NCI-H1436 treated with DMSO at 0.1 percent for 48 hours (cell line): ENCODE results near the gene DCC.

Experiments used
- DNase-seq: peaks from one replicate; lab custom pipeline; 2025; lab: John Stamatoyannopoulos, UW

The DCC gene, protein sequence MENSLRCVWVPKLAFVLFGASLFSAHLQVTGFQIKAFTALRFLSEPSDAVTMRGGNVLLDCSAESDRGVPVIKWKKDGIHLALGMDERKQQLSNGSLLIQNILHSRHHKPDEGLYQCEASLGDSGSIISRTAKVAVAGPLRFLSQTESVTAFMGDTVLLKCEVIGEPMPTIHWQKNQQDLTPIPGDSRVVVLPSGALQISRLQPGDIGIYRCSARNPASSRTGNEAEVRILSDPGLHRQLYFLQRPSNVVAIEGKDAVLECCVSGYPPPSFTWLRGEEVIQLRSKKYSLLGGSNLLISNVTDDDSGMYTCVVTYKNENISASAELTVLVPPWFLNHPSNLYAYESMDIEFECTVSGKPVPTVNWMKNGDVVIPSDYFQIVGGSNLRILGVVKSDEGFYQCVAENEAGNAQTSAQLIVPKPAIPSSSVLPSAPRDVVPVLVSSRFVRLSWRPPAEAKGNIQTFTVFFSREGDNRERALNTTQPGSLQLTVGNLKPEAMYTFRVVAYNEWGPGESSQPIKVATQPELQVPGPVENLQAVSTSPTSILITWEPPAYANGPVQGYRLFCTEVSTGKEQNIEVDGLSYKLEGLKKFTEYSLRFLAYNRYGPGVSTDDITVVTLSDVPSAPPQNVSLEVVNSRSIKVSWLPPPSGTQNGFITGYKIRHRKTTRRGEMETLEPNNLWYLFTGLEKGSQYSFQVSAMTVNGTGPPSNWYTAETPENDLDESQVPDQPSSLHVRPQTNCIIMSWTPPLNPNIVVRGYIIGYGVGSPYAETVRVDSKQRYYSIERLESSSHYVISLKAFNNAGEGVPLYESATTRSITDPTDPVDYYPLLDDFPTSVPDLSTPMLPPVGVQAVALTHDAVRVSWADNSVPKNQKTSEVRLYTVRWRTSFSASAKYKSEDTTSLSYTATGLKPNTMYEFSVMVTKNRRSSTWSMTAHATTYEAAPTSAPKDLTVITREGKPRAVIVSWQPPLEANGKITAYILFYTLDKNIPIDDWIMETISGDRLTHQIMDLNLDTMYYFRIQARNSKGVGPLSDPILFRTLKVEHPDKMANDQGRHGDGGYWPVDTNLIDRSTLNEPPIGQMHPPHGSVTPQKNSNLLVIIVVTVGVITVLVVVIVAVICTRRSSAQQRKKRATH (N-terminal part only)

DNA sequence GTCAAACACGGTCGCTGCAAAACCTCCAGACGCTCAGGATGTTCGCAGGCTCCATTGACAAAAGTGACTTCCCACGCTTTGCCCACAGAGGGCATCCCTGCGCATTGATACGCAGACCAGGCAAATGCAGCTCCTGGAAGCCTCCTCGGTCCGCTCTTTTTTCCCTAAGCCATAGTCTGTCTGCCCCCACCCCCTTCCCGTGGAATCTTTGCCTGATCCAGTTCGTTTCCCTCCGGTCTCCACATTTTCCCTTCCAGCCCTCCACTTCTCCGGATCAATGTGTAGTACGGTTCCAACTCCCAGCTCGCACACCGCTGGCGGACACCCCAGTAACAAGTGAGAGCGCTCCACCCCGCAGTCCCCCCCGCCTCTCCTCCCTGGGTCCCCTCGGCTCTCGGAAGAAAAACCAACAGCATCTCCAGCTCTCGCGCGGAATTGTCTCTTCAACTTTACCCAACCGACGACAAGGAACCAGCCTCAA lies at the start of gene DCC:
Gene DCC (plus strand): TSS at position 307 of the 481 bp plus-strand sequence. CDS start 591 bp downstream, outside the sequence.
- DNase-seq: no peak

DNA sequence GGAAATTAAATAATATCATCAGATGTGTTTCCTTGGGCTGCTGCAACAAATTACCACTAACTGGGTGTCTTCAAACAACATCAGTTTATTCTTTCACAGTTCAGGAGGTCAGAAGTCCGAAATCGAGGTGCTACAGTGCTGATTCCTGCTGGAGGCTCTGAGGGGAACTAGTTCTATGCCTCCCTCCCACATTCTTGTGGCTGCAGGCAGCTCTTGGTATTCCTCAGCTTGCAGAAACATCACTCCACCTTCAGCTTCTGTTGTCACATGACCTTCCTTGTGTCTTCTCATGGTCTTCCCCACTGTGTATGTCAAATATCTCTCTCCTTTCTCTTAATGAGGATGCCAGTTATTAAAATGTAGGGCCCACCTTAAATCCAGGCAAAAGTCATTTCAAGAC lies 29.3 kb upstream of the DCC start:
- no peak for DNase-seq

DNA sequence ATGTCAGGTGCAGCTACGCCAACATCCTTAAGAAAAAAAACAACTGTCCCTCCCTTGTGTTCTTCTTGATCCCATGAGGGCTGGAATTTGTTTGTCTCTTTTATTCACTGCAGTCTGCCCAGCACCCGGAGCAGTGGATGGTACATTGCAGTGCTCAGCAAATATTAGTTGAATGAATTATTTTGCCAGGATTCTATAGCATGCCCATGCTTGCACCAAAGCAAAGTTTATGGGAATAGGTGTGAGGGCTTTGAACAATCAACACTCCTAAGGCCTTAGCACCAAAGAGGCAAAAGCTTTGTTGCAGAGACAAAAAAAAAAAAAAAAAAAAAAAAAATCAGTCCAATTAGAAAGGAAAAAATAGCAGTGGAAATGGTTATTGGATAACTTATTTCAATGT lies 28.7 kb upstream of the DCC start:
- DNase-seq: no peak

DNA sequence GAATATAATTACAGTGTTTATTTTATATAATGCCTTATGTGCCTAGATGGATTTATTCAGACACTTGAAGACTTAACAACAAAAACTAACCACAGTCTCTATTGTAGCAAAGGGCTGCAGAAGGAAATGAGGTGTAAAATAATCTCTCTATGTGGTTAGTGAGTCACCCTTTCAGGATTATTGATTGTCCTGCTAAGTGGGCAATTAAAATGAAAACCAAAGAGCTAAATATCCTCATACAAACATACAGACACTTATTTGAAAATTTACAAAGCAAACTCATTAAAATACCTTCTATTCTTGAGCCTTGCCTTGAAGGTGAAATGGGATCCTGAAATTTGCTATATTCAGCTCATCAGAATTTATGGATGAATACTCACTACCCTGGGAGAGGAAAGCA lies 27.7 kb upstream of the DCC start:
- peak; percentile 65 for DNase-seq

DNA sequence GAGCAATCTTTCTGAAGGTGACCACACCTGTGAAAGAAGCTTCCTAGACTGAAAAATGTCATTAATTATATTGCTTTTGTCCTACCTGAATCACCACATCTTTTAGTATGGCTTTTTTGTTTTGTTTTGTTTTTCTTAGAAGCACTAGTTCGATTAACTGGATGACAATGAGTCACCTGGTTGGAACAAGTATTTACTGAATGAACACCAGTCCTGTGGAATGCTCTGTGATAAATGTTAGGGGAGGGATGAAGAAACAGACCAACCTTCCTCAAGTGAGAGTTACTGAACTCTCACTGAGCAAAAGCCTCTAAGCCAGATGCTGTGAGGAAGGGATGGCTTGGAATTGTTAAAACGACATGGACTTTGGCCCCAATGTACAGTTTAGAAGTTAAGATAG lies 26.8 kb upstream of the DCC start:
- no peak for DNase-seq

DNA sequence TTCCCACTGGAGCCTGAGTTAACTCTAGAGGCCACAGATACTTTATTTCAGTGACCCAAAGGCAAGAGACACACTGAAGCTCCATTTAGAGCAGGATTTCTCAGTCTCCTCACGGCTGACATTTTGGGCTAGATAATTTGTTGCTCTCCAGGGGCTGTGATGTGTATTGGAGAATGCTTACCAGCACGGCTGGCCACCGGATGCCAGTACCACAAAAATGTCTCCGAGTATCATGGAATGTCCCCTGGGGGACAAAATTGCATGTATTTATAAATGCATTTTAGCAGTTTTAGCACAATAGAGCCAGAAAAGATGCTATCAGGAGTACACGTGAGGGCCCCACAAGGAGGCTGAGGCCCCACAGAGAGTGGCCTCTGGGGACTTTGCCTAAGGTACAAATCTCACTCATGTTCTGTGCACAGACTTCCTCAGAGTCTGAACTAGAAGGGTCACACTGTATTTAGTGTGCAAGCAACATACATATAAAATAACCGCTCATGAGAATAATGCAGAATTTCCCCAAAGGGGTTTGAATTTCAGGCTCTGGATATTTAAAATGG lies 20.5 kb upstream of the DCC start:
- DNase-seq: no peak

DNA sequence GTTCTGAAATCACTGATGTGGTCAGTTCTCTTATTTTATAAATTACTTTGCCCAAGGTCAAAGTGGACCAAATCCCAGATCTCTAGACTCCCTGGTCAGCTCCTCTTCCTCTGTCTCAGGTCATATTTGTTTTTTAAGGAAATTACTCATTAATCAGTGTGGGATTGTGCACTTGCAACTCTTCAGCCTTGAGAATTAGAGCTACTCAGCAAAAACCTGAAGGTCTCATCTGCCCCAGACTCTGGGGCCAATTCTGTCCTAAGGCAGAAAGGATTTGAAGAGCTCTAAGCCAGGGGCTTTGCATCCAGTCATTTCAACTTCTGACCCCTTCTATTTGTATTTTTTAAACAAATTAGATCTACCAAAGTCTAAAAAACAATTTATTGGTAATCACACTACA lies 17.7 kb upstream of the DCC start:
- DNase-seq: no peak

DNA sequence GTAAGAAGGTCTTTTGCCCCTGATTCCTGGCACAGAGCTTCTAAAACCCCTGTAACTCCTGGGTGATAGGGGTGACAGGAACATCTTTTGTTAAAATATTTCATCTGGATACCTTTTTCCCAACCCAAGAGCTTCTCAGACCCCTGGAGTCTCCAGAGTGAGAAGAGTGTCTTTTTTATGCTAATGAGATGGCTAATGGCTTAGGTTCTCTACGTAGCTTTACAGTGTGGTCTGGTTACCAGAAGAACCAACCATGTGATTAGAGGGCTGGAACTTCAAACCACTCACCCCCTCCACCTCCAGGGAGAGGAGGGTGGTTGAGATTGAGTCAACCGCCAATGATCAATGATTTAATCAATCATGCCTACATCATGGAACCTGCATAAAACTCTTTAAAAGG lies 16.2 kb upstream of the DCC start:
- DNase-seq: no peak

DNA sequence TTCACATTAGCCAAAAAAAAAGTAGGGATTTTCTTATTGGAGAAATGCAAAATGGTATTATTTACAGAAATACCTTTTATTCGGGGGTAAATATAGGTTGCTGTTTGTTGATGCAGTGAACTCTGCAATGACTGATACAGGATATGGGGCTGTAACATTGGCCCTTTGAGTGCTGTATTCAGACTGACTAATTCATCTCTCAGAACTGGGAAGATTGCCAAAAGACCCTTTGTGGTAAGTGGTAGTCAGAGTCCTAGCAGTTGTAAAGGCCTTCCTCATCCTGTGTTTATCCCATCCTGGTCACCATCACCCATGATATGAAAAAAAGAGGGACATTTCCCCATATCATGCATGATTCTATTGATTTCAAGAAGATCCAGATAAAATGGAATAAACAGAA lies 14.0 kb upstream of the DCC start:
- no peak for DNase-seq

DNA sequence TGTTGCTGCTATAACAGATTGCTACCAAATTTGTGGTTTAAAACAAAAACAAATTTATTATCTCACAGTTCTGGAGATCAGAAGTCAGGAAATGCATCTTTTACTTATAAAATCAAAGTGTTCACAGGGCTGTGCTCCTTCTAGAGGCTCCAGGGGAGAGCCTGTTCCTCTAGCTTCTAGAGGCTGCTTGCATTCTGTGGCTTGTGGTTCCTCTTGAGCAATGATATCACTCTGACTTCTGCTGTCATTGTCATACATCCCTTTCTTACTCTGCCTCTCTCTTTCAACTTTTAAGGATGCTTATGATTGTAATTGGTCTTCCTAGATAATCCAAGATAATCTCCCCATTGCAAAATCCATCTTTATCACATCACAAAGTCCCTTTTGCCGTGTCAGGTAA lies 6.1 kb upstream of the DCC start:
- no peak for DNase-seq

DNA sequence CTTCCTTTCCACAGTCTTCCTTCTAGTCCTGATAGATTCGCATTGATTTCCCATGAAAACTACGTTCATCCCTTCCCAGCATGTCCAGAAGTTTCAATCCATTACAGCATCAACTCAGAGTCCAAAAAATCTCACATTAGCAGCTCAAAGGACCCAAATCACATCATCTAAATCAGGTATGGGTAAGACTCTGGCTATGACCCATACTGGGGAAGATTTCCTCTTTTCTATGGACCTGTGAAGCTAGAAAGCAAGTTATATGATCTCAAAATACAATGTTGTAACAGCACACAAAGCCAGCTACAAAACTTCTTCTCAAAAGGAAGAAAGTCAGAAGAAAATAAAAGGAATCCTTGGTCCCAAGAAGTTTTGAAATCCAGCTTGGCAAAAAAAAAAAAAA lies 5.7 kb upstream of the DCC start:
- DNase-seq: no peak

DNA sequence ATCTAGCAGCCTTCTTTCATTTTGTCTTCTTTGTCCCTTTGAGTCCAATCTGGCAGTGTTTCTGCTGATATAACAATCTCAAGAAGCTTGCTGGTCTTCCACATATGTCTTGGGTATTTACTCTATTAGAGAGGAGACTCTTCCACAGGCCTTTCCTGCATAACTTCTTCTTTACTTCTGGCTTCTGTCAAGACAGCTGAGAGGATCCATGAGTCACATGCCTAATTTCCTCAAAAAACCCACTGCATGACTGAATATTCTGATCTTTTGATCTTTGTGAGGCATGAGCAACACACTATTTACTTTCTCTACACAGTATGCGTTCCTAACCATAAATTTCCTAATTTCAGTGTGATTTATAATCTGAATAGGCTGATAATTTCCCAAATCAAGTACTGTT lies 5.1 kb upstream of the DCC start:
- no peak for DNase-seq

DNA sequence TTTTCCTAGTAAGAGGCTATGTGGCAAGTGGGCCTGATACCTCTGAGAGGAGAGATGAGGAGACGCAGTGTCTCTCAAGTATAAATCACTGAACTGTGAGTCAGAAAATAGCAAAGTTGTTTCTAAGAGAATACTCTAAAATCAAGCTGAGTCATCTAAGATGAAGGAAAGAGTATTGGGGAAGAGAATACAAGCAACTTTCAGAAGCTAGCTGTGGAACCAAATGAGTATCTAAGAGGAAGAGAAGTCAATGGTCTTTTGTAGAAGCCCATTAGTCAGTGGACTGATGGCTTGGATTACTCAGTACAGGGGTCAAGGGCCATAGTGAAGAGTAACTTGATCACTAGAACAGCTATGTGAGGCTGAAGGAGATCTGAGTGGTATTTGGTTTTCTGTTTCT lies 2.7 kb upstream of the DCC start:
- DNase-seq: no peak

DNA sequence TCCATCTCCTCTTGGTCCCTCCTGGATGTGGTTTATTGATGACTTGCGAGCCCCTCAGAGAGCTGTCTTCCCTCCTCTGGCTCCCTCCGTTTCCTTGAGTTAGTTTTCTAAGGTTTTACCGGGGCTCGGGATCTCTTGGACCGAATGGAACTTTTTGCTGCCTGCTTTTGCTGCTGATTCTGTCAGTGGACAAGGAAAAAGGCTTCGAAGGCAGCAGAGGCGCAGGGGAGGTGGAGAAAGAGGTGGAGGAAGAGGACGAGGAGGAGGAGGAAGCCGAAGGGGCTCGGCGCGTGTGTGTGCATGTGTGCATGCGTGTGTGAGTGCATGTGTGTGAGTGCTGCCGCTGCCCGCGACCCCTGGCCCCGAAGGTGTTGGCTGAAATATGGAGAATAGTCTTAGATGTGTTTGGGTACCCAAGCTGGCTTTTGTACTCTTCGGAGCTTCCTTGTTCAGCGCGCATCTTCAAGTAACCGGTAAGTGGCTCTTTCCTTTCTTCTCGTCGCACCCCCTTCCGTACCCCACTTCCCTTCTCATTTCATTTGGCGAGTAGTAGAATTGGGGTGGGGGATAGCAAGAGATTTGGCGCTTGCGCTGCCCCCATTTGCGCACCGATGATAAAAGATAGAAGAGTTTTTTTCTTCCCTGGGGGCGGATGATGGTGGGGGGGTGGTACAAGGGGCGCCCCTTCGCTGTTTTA lies 557 bp downstream of the DCC start:
- DNase-seq: no peak

DNA sequence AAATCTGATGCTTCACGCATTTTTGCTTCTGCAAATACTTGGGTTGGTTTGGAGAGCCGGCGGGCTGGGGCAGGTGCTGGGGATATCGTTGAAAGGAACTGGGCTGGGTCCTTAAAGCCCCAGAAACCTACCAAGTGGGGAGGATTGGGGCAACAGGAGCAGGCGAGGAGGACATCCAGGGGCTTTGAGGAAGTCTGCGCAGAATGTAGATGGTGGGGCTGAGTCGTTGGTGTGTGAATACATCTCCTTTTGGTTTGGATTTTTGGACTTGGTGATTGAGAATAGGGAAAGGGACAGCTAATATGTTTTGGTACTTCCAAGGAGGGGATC lies 1.1 kb downstream of the DCC start:
- DNase-seq: no peak

DNA sequence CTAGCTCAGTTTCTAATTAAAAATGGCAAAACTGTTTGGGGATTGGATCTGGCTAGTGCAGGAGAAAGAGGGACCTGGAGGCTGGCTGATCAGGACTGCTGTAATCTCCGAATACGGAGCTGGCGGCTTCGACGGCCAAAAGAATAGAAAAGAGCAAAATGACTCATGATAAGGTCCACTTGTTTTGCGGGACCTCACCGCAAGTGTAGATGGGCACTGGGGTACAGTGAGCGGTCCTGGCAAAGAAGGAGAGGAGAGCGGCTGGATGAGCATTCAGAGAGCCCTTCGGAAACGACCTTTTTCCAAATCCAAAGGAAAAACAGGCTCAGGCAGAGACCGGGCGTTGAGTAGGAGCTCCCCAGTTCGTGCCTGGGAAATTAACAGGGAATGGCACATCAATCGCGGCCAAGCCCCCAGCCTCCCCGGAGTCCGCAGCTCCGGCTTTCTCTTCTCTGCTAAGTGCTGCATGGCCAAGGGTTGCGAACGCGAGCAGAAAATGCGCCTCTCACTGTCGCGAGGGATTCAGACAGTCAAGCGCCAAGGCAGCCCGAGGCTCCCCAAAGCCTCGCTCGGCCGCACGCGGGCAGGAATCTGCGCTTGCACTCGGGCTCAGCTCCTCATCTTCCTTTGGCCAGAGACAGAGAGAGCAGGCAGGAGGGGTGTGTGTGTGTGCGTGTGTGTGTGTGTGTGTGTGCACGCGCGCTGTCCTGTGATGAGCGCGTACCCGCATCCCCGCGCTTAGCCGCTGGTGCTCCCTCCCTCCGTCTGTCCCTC lies 1.8 kb downstream of the DCC start:
- no peak for DNase-seq

DNA sequence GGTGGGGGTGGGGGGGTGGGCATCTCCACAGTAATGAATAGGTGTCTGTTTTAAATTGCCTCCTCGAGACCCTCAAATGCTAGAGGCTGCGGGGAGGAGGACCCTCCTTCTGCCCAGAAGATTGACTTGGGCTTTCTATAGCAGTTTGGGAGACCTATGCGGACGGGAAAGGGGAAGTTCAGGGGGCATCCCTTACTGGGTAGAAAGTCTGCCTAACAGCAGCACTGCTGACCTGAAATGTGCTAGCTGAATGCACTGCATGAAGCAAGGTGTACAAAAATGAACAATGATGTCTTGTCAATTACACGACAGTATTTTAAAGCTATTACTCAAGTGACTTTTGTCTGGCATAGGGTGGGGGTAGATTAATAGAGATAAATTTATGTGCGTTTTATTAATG lies 2.5 kb downstream of the DCC start:
- no peak for DNase-seq

DNA sequence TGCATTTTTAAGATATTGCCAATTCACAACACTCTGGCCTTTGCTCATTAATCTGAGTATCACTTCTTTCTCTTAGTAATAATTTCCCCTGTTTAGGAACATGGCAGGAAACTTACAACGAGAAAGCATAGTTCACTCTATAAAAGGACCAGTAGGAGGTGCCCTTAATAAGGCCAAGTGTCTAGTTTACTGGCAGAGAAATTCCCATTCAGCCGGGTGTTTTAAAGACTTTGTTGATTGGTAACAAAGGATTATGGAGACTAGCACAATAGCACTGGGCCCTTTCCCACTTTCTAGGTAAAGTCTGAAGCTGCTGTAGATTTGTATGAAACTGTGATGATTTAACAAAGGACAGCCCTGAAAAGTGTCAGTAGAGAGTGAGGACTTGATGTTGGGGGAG lies 3.1 kb downstream of the DCC start:
- no peak for DNase-seq

DNA sequence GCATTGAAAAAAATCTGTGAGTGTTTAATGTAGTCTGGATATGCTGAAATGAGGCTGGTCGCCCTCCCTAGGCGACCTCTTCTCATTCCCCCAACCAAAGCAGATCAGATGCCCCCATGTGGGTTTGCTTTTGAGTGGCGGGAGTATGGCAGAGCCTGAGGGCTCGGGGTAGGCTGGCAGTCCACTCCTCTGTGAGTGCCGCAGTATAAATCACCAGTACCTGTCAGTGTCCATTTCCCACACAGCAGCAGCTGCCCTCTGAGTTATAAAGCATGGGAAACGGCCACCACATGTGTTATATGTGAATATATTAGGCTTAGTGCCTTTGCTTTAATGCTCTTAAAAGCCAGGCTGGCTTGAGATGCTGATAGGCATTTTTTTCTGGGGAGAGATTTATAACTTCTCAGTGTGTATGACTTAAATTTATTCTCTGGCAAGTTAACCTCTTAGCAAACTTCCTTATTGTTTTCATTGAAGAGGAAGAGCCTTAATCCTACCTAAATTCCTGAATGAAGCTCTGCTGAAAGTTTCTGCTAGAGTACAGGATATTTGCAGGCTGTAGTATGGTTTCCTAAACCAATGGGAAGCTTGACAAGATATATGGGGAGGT lies 3.8 kb downstream of the DCC start:
- DNase-seq: no peak

DNA sequence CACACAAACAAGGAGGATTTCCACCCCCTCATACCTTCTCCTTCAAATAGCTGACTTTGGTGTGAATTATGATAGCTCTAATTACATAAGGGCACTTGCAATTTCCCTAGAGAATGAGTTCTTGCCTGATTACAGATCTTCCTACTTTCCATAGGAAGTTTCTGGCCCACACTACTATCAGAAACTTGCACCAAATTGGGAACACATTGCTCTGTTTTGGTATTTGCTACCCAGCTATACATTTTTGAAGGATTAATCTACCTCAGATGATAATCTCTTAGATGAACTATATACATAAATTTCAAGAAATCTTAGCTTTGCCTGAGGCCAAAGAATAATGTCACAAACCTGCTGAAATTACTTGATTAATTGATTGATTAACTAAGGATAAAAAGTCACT lies 4.9 kb downstream of the DCC start:
- no peak for DNase-seq

DNA sequence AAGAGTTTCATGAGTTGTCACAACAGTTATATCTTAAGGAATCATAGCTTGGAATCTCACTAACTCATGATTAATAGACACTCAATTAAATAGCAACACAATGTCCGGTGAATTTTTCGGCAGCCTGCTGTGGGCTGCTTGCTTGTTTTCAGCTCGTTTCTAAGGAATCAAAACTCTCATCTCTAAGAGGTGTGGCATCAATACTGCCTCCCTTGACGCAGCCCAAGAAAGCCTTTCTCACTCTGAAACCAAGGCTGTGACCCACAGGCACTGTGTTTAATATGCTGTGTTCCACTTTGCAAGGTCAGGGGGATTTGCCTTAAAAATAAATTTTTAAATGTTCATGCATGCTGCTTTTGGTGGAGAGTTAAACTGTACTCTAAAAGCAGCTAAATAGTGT lies 5.4 kb downstream of the DCC start:
- no peak for DNase-seq
